ACHN (cell line): ENCODE data around the gene AGO1.

Experiments used
- DNase-seq: peaks from one replicate; pipeline ENCODE4 v3.0.0-alpha.2; 2015
- in situ Hi-C: cut with HindIII; loops from 2 replicates; pipeline ENCODE4 v1.10.0; 2017; ENCODE audit warnings: low sequenced_read_pairs, low pct_ligation_motif_present, low pct_unique_long_range_greater_than_20kb

Gene AGO1

DNA sequence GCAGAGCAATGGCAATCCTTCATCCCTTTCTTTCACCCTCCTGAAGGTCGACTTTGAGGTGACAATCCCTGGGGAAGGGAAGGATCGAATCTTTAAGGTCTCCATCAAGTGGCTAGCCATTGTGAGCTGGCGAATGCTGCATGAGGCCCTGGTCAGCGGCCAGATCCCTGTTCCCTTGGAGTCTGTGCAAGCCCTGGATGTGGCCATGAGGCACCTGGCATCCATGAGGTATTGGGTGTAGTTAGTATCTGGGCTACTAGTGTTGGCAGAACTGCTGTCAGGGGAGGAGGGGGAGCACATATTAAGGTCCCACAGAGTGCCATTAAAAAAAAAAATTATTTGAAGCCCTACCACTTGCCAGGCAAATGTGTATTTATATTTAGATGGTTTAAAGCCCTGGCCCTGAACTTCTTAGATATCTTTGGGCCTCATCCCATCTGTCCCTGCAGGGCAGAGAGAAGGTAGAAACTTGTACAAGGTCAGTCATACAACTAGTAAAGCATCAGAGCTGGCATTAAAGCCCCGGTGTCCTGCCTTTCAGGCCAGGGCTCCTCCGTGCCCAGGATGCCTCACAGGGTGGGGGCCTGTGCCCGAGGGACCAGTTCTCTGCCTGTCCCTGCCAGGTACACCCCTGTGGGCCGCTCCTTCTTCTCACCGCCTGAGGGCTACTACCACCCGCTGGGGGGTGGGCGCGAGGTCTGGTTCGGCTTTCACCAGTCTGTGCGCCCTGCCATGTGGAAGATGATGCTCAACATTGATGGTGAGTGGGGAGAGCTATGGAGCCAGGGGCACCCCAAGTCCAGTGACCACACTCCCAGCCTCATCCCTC, 10.3 kb downstream of the AGO1 start:
- in situ Hi-C loops: no loop called here
- DNase-seq: no peak

- DNase-seq: no peak
- in situ Hi-C loops: no loop called here
Observed at GRCh38 chr1:35894183-35894582, 11.2 kb downstream of the AGO1 start.

DNA sequence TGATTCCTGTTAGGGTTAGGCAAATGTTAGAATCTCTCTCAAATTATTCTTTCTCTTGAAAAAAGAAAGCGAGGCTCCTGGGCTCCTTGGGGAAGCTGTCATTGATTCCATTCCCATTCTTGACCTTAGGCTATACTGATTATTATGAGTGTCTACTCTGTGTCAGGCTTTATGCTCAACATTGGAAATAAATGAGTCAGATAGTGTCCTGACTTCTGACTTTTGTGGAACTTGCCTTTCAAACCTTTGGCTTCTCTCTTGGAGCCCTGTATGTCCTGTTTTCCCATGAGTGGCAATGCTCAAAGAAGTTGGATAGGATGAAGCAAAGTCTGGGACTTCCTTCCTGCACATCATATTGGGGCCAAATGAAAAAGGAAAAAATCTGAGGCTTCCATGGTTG, 11.6 kb downstream of the AGO1 start:
- no peak for DNase-seq
- in situ Hi-C loops: no loop called here

DNA sequence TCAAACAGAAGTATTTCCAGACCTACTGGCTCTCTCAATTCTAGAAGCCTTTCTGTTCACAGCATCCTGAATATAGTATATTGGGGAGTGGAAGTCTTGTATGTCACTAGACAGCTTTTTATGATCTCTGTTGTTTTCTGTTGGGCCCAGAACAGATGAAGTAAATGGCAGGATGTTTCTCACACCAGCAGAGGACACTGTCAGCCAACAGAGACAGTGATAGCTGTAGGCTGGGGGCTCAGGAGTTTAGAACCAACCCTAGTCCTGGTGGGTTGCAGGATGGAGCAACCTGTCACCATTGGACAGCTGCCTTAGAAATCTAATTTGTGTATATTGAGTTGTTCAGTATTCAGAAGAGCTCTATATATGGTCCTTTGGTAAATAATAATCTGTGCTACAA, 16.9 kb downstream of the AGO1 start:
- in situ Hi-C loops: no loop called here
- no peak for DNase-seq

GRCh38 chr1:35901235-35901634, 18.2 kb downstream of the AGO1 start:
- no peak for DNase-seq
- in situ Hi-C loops: no loop called here

DNA sequence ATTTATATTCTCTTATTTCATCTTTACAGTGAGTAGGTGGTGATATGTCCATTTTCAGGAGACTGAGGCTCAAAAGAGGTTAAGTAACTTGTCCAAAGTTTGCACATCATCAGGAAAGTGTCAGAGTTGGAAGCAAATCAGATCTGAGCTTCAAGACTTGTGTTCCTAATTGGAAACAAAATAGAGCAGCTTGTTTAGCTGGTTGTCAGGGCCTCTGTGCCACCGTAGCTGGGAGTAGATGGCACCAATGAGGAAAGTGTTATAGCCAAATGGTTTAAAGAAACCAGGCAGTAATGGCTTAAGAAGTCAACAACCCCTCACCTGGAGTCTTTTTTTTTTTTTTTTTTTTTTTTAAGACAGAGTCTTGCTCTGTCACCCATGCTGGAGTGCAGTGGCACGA, 19.7 kb downstream of the AGO1 start:
- in situ Hi-C loops: no loop called here
- DNase-seq: no peak

- DNase-seq: no peak
- in situ Hi-C loops: no loop called here
Observed at GRCh38 chr1:35914717-35915116, 31.7 kb downstream of the AGO1 start.

DNA sequence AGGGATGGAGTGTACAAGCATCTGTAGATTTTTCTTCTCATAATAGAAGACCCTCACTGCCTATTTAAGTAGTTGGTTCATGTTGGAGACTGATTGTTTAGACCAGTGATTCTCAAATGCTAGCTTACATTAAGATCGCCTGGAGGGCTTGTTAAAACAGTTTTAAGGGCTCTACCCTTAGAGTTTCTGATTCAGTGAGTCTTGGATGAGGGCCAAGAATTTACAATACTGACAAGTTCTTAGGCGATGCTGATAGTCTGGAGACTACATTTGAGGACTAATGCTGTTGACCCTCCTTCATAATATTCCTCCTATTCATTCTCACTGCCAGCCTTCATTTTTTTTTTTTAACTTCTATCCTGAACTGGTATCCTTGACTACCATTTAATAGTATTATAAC, 32.7 kb downstream of the AGO1 start:
- in situ Hi-C loops: no loop called here
- no peak for DNase-seq

DNA sequence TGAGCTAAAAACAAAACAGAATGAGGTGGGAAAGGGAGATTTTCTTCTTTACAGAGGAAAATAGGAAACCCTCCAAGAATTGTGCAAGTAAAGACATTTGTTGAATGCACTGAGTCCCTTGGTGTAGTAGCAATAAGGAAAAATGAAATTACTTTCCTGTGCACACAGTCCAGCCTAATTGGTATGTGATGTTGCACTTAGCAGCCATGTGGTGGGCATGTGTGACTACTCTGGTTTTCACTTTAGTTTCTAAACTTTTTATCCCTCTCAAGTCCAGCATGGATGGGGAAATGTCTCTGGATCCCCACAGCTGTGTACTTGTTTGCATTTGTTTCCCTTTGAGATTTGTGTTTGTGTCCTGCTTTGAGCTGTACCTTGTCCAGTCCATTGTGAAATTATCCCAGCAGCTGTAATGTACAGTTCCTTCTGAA, 40.8 kb downstream of the AGO1 start:
- in situ Hi-C loops: no loop called here

DNA sequence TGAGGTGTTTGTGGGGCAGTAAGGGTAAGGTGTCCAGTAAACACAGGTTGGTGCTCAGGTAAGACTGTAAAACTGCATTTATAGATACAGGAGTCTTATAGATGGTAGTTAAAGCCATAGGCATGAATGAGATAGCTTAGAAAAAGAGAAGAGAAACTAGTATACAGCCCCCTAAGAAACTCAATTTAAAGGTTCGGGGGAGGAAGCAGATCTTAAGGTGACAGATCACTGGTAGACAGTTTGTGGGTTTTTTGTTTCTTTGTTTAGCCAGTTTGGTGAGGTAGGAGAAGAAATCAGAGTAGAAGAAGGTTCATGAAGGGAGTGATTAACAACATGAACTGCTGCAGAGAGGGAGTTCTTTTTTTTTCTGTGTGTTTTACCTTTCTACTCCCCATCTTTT, 41.8 kb downstream of the AGO1 start:
- in situ Hi-C loops: no loop called here
- no peak for DNase-seq

More for the DNA sequence above, 40.8 kb downstream of the AGO1 start:
- DNase-seq: no peak

DNA sequence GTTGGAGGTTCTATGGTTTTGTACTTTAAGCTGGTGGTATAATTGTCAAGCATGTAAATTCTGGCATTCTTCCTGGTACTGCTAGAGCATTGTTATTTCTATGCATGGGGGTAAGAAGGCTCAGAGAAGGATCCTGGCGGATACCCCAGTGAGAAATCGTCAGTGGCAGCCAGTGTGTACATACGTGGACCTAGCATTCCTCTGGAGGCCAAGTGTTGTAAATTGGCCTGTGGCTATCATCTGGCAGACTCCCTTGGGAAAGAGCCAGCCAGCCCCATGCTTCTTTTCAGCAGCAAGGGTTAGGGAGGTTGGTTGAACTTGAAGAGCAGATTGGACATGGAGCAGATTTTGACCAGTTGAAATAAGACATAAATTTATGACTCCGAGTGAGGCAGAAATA, 42.7 kb downstream of the AGO1 start:
- in situ Hi-C loops: no loop called here
- DNase-seq: no peak

DNA sequence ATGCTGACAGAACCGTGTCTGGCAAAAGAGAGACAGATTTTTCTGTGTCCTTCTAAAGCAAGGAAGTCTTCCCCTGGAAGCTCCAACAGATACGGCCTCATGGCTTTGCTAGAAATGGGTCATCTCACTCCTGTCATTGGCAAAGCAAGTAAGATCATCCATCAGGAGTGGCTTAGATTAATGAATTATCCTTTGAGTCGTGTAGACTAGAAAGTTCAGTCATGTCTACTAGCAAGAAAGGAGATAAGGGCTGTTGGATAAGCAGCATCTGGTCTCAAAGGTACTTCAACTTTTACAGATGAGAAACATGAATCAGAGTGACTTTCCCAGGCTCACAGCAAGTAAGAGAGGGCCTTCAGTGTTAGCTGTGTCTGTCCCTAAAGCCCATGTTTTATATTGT, 44.5 kb downstream of the AGO1 start:
- in situ Hi-C loops: no loop called here
- DNase-seq: no peak

DNA sequence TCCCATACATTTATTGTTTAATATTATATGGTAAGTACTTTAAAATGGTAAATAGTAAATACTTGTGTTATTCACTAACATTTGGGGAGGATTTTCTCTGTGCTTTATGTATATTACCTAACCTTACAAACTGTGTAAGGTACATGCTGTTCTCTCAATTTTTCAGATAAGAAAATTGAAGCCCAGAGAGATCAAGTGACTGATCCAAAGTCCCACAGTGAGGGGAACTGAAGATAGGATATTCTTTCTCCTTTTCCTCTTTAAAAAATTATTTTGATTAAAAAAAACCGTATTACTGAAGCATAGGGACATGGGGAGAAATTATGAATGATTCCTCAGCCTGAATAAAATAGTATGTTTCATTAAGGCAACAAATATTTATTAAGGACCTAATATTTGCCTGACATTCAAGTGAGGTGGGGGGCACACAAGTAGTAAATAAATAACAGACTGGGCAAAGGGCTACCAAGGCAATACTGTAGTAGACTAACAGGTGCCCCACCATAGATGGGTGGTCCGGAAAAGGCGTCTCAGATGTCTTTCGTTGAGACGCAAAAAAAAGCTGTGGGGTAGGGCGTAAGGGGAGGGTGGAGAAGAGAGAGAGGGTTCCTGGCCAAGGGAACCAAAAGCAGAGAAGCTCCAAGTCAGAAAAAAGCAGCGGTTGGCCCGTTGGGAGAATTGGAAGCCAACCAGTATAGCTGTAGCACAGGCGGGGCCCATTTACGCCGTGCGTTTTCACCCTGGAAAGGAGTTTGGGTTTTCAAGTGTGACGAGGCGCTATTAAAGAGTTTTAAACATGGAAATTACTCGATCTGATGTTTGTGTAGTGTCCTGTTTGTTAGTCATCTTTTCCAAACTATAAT, 47.0 kb downstream of the AGO1 start:
- in situ Hi-C loops: no loop called here
- DNase-seq: peak; percentile 61

DNA sequence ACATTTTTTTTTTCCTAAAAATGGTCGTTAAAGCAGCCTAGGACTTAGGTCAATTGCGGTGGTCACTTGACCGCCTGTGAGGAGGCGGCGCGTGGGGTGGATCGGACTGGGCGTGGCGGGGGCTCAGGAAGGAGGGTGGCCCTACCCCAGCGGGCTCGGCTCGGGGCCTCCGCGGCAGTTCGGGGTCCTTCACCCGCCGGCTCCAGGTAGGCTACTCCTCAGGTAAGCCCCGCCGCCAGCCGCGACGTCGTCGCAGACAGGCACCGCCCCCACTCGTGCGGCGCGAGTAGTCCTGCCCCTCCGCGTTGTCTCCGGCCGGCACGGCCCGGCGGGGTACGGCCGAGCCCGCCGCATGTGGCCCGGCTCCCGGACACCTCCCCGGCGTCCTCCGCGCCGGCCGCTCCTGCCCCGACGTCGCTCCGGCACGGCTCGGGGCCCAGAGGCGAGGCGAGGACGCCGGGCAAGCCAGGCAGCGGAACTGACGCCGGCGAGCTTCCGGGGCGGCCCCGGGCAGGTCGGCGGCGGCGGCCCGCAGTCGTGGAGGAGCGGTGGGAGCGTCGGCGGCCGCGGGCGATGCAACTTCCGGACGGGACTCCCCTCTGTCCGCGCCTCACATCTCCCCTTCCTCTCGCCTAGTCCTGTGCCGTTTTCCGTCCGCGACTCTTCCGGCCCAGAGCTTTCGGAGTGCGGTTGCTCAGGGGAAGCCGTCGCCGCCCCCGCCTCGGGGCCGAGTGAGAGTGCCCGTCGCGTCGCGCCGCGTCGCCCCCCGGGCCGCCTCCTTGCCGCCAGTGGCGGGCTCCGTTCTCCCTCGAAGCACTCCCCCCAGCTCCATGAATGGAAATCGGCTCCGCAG, 47.8 kb downstream of the AGO1 start, which contains the start of gene AGO3:
Gene AGO3, plus strand, starts transcription at position 513 of the 853 bp plus-strand sequence. Its CDS starts 322 bp downstream, at position 835.
- DNase-seq: peak; percentile 72
- in situ Hi-C loops: no loop called here

- DNase-seq: peak; percentile 19
- in situ Hi-C loops: no loop called here
Observed at GRCh38 chr1:35931446-35932157, 48.6 kb downstream of the AGO1 start.

GRCh38 chr1:35932158-35932636, 49.2 kb downstream of the AGO1 start:
- in situ Hi-C loops: no loop called here
- no peak for DNase-seq

DNA sequence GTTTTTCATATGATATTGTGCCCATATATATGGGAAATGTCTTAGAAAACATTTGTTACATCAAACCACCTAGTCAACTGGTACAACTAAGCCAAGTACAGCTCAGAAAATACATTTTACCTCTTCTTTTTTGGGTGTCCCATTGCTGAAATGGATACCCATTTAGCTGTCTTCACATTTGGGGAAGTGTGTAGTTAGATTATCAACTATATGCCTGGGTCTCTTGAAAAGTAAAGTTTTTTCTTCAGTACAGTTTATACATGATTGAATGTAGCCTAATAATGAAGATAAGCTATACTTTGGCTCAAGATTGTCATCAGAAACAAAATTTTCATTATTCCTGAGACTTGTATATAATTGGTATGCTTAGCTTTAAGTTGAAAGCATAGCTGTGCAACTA, 49.9 kb downstream of the AGO1 start:
- in situ Hi-C loops: no loop called here
- no peak for DNase-seq
